NCI-H774 (cell line): ENCODE measurements around the gene GOLGA8B.
"Not testable (repeated sequence)": the region's sequence is repeated elsewhere in the genome, so short reads cannot be mapped to it uniquely, and the experiment has no call there.

Experiments
- DNase-seq: peaks from one replicate; lab custom pipeline; 2025; lab: John Stamatoyannopoulos, UW

GOLGA8B gene

DNA sequence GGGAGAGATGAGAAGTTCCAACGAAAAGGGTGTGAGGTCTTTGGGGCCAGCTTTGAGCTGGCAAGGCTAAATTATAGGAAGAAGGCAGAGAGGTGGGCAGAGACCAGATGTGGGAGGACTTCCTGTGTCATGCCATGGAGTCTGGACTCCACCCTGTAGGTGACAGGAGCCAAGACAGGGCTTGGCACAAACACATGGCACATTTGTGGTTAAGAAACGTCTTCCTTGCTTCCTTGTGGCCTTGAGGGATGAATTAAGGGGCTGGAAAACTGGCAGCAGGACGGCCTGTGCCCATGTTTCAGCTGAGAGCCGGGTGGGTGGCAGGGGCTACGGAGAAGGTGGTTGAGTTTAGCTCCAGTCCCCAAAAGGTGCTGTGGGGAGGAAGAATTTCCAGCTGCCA, 18.7 kb downstream of the GOLGA8B start:
- not testable (repeated sequence) for DNase-seq

GRCh38 chr15:34560814-34561213, 22.6 kb downstream of the GOLGA8B start:
- DNase-seq: not testable (repeated sequence)

DNA sequence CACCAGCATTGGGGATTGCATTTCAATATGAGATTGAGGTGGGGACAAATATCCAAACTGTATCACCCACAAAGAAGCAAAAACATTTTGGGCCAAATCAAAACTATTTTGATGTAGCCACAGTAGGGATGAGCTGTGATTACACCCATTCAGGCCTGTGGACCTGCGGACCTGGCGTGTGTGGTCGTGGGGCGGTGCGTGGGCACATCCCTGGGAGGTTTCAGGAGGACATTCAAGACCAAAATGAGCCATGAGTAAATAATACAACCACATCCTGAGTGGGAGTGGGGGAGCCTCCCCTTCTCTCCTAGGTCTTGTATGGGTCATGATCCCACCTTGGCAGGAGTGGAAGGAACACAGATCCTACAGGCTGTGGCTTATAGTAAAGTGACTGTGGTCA, 23.7 kb downstream of the GOLGA8B start:
- not testable (repeated sequence) for DNase-seq

DNA sequence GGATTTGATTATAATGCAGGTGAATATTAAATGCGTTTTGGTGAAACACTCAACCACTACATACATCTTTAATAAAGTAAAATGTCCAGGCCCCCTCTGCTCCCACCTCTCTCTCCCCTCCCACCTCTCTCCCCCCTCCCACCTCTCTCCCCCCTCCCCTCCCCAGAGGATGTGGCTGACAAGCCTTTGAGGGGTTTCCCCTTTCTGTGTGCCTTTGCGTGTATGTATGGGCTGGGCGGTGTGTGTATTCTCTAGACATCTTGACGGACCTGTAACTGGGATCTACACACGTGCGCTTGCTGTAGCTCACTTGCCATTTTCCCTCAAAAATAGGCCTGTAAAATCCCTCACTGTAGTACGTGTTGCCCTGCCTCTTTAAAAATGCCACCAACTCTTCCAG, 28.3 kb downstream of the GOLGA8B start:
- not testable (repeated sequence) for DNase-seq

DNA sequence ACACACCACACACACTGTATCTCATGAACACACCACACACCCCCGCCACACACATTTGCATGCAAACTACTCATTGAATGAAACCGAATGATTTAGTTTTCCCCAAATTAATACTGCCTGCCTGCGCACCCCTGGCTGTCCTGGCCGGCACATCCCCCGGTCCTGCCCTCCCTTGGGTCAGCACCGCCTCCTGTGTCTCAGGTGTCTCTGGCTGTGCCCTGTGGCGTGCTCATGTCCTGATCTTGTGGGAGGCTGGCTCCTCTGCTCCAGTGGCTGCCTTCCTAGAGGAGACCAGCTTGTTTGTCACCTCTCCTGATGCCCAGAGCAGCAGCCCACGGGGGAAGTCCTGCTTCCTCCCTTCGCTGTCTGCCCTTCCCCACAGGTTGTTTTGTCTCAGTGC, 28.7 kb downstream of the GOLGA8B start:
- not testable (repeated sequence) for DNase-seq

DNA sequence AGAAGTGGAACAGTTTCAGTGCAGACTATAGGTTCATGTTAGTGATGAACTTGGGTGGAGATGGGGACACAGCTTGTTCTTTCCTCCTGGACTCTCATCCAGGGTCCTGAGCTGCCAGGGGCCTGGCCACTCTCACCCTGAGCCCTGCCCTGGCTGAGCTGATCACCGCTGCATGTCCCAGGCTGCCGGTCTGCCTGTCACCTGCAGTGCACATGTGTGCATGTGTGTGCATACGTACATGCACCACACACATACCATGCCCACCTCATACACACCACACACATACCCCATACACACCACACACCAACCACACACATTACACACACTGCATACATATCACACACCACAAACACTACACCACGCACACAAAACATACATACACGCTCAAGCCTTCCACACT, 29.3 kb downstream of the GOLGA8B start:
- DNase-seq: not testable (repeated sequence)

DNA sequence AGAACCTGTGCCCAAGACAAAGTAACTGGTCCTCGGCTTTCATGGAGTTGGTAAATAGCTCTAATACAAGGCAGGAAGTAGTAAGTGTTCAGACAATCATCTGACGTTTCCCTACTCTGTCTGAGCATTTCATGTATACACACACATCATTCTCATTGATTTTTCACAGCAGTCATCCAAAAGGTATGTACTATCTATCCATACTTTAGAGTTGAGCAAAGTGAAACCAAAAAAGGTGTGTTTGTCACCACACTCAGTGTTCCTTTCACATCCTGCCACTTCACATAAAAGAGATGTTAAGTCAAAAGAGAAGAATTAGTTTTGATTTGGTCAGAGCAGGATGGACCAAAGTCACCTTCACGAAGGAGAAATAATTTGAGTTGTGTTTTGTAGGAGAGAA, 33.3 kb downstream of the GOLGA8B start:
- not testable (repeated sequence) for DNase-seq

DNA sequence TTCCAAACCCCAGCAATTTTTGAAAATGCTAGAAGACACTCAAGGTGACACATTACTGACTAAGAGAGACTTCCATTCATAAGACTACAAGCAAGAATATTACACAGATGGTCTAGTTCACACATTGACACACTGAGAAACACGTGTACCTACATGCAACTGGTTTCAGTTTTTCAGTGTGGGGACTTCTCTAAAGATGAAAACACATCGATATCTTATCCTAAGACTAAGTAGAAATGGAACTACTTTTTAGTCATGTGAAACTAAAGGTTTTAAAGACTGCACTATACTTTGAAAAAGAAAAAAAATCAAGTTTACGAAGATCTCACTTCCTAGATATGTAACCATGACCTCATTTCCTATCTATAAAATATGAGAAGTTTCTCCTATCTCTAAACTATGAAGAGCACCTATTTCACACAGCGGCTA, 34.1 kb downstream of the GOLGA8B start:
- not testable (repeated sequence) for DNase-seq

DNA sequence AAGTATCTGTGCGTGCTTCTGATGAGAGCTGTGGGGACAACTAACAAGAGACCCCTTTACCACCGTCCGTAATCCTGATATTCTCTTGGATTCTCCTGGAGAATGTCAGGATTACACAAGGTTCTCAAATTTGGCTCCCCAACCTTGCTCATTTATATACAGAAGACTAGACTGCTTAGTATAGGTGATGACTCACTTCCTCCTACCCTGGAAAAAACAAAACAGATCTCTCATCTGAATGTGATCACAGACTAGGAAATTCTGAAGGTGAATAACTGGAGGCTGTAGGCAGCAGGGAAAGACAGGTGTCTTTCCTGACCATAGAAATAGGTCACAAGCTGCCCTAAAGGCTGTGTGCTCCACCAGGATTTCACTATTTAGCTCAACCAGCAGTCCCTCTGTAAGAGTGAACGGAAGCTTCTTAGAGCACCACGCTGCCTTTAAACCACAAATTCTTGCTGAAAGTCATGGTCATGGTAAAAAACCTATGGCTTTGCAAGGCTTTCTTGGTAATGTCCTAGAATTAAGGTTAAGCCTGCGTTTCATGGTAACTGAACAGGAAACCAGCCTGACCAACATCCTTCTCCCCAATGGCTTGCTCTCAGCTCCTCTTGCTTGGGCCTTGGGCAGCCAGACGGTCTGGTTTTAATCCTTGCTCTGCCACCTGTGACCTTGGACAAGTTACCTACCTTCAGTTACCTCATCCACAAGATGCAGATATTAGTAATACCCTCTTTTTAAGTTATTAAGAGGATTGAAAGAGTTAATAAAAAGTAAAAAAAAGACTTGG, 39.4 kb downstream of the GOLGA8B start:
- DNase-seq: not testable (repeated sequence)

DNA sequence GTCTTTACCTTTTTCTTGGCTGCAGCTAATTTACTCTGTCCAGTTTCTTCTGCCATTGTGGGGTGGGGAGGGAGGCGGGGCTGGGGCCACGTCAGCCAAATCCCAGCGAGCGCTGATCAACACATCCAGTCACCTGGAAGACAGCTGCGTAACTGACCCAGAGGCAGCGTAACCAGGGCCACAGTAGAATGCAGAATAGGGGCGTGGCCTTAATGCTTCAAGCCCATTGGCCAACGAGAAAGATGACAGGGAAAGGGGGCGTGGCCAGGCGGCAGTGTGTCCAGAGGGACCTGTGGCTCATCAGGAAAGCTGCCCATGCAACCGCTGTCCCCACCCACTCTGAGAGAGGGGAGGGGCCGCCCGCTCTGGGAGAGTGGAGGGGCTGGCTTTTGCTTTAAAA, 47.6 kb downstream of the GOLGA8B start:
- not testable (repeated sequence) for DNase-seq
